Loucy (cell line): ENCODE data around the gene LECT2.

ENCODE experiments used
- H2AFZ ChIP-seq: fragments of 200-600 bp; sonication (generic); 2 replicates; pipeline ENCODE4 v1.6.0; 2016; ENCODE audit warnings: antibody characterized with exemption, mild to moderate bottlenecking, low read length, moderate library complexity
- H3F3A ChIP-seq: fragments of 200-600 bp; 2 replicates; pipeline ENCODE4 v1.6.0; 2016; ENCODE audit warnings: antibody characterized with exemption, low read depth, mild to moderate bottlenecking
- H3K27me3 ChIP-seq: fragments of 200-600 bp; sonication (generic); 2 replicates; pipeline ENCODE4 v1.6.1; 2014; ENCODE audit warnings: low read length, mild to moderate bottlenecking; ENCODE audit not compliant: insufficient read depth, poor library complexity, severe bottlenecking
- H3K36me3 ChIP-seq: fragments of 200-600 bp; sonication (generic); 2 replicates; pipeline ENCODE4 v1.6.1; 2016; ENCODE audit warnings: low read length; ENCODE audit not compliant: insufficient read depth
- H3K4me1 ChIP-seq: fragments of 200-600 bp; sonication (generic); 2 replicates; pipeline ENCODE4 v1.5.1; 2014; ENCODE audit warnings: low read length, mild to moderate bottlenecking; ENCODE audit not compliant: insufficient read depth, poor library complexity, severe bottlenecking
- H3K4me2 ChIP-seq: fragments of 200-600 bp; sonication (generic); 2 replicates; pipeline ENCODE4 v1.6.0; 2014; ENCODE audit warnings: antibody characterized with exemption, low read length, low read depth, mild to moderate bottlenecking; ENCODE audit not compliant: poor library complexity, severe bottlenecking
- H3K4me3 ChIP-seq: fragments of 200-600 bp; sonication (generic); 2 replicates; pipeline ENCODE4 v1.5.1; 2014; ENCODE audit warnings: low read length, mild to moderate bottlenecking, mixed read lengths; ENCODE audit not compliant: poor library complexity, severe bottlenecking
- H3K79me2 ChIP-seq: fragments of 200-600 bp; sonication (generic); 2 replicates; pipeline ENCODE4 v1.6.1; 2014; ENCODE audit warnings: low read length; ENCODE audit not compliant: insufficient read depth
- H3K9ac ChIP-seq: fragments of 200-600 bp; sonication (generic); 2 replicates; pipeline ENCODE4 v1.6.0; 2014; ENCODE audit warnings: mild to moderate bottlenecking, low read depth, low read length, moderate library complexity; ENCODE audit not compliant: poor library complexity, severe bottlenecking
- H3K9me2 ChIP-seq: fragments of 200-600 bp; sonication (generic); replicated peaks from 2 replicates; pipeline ENCODE4 v1.6.1; 2016; ENCODE audit warnings: low read depth, low read length, mixed read lengths
- H3K9me3 ChIP-seq: fragments of 200-600 bp; sonication (generic); 2 replicates; pipeline ENCODE4 v1.6.1; 2014; ENCODE audit warnings: mild to moderate bottlenecking, antibody characterized with exemption, low read length, low read depth; ENCODE audit not compliant: insufficient read depth
- H4K20me1 ChIP-seq: fragments of 200-600 bp; sonication (generic); 2 replicates; pipeline ENCODE4 v1.6.0; 2014; ENCODE audit warnings: antibody characterized with exemption, low read length, mild to moderate bottlenecking; ENCODE audit not compliant: insufficient read depth, poor library complexity, severe bottlenecking
- CTCF ChIP-seq: fragments of 200-600 bp; sonication (generic); conservative IDR thresholded peaks from 2 replicates; pipeline ENCODE4 v1.5.1; 2014; ENCODE audit warnings: mild to moderate bottlenecking, antibody characterized with exemption, low read length
- EZH2phosphoT487 ChIP-seq: fragments of 200-600 bp; IDR thresholded peaks from 2 replicates; pipeline ENCODE4 v1.6.1; 2018; ENCODE audit warnings: antibody characterized with exemption, mild to moderate bottlenecking, moderate library complexity, borderline replicate concordance

Gene LECT2

DNA sequence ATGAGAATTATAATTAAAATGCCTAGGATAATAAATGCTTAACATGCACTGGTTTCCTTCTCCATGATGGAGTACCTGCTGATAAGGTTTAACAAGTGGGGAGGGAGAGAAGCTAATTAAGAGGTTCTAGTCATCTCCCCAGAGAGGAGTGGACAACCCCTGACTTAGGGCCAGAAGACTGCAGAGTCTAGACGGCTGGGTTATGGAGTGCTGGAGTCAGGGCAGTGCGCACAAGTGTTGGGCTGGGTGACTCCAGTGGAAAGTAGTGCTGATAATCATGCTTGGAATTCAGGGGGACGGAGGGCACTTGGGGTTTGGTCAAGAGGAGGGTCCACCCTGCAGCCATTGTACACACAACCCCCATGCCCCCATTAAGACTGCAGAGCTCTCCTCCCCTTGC is 41.2 kb upstream of the LECT2 start:
- no peak overlapping the region for H3K9ac ChIP-seq
- no peak overlapping the region for H3K4me3 ChIP-seq
- H3K36me3 ChIP-seq, result no peaks in the 10 kb centered on the region
- H4K20me1 ChIP-seq, result no peaks in the 10 kb centered on the region
- peaks cover 7% of the 10 kb centered on the region for H3K27me3 ChIP-seq
- no peak overlapping the region for H3K4me2 ChIP-seq
- no peaks in the 10 kb centered on the region for H3K9me3 ChIP-seq
- no peak overlapping the region for H2AFZ ChIP-seq
- no peaks in the 10 kb centered on the region for H3K4me1 ChIP-seq
- H3F3A ChIP-seq, result no peaks in the 10 kb centered on the region
- H3K79me2 ChIP-seq, result no peaks in the 10 kb centered on the region
- no peaks in the 10 kb centered on the region for H3K9me2 ChIP-seq
- TF ChIP-seq EZH2phosphoT487, result no peak

DNA sequence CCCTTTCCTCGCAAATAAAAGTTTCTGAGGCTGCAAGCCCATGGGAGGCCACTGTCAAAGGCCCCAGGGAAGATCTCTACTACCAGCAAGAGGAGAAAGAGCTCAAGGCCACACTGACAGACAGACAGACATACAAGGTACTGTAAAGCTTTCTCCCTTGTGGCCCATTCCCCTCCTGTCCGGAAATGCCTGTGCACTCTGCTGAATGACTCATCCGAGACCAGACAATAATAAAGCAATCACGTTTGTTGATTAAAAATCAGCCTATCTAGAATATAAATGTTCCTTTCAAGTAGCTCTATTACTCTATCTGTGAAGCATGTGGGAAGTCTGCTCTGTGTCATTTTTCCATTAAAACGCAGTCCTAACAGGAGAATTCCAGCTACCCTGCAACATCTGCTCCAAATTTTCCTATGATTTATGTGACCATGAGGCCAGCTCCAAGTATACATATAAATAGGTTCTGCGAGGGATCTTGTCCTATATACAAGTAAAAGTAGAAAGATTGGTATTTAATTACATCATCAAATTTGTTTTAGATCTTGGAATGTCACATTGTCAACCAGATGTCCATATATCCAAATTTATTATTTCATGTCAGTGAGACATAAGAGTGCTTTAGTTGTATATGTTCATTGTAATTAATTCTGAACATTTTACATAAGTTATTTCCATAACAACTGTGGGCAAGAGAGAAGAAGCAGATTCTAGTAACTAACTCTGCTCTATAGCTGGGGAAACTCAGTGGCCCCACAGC is 39.3 kb upstream of the LECT2 start:
- Histone ChIP-seq H3K9ac (no peak overlapping the region), H3K79me2 (no peaks in the 10 kb centered on the region), H3F3A (no peaks in the 10 kb centered on the region), H3K36me3 (no peaks in the 10 kb centered on the region), H2AFZ (no peak overlapping the region), H3K9me3 (no peaks in the 10 kb centered on the region), H3K9me2 (no peaks in the 10 kb centered on the region), H3K4me3 (no peak overlapping the region), H3K27me3 (peaks cover 7% of the 10 kb centered on the region), H4K20me1 (no peaks in the 10 kb centered on the region), H3K4me1 (no peaks in the 10 kb centered on the region), H3K4me2 (no peak overlapping the region)
- no peak for TF ChIP-seq CTCF
- no peak for TF ChIP-seq EZH2phosphoT487

DNA sequence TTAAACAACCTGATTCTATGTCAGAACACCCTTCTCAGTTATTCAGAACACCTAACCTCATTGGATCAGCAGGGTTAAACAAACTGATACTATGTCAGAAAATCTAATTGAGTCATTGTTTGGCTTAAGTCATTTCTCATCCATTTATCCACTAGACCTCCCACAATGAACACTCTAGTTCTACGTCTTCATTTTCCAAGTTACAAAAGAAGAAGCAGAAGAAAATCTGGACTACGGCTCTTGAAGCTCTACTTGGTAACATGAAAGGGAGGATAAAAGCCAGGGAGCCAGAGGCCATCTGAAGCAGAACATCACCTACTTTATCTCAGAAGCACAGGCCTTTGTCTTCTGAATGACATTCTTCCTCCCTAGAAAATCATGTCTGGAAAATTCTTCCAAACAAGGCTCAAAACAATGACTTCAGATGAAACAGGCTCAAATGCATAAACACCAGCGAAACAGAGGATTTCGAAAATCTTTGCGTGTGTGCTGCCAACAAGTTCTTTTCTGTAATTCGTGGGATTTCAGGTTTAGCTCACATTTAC is 38.6 kb upstream of the LECT2 start:
- Histone ChIP-seq H3K27me3 (peaks cover 7% of the 10 kb centered on the region), H3K9me3 (no peaks in the 10 kb centered on the region), H3F3A (no peaks in the 10 kb centered on the region), H3K79me2 (no peaks in the 10 kb centered on the region), H3K4me3 (no peak overlapping the region), H3K9me2 (no peaks in the 10 kb centered on the region), H4K20me1 (no peaks in the 10 kb centered on the region), H3K36me3 (no peaks in the 10 kb centered on the region), H2AFZ (no peak overlapping the region), H3K4me1 (no peaks in the 10 kb centered on the region), H3K4me2 (no peak overlapping the region), H3K9ac (no peak overlapping the region)
- TF ChIP-seq CTCF (no peak), EZH2phosphoT487 (no peak)

GRCh38 chr5:135991429-135991828 is 36.6 kb upstream of the LECT2 start:
- H3K9me2 ChIP-seq, result no peaks in the 10 kb centered on the region
- no peaks in the 10 kb centered on the region for H3K4me1 ChIP-seq
- H4K20me1 ChIP-seq, result no peaks in the 10 kb centered on the region
- no peak for TF ChIP-seq CTCF
- no peak for TF ChIP-seq EZH2phosphoT487
- no peaks in the 10 kb centered on the region for H3K9me3 ChIP-seq
- no peak overlapping the region for H3K9ac ChIP-seq
- H3K4me3 ChIP-seq, result no peak overlapping the region
- no peak overlapping the region for H3K4me2 ChIP-seq
- H3F3A ChIP-seq, result no peaks in the 10 kb centered on the region
- peaks cover under 1% of the 10 kb centered on the region for H3K27me3 ChIP-seq
- H2AFZ ChIP-seq, result no peak overlapping the region
- no peaks in the 10 kb centered on the region for H3K36me3 ChIP-seq
- H3K79me2 ChIP-seq, result no peaks in the 10 kb centered on the region
